IMR-90 (cell line): ENCODE results near the gene C1orf141. TPM values are rescaled to one million over a fixed set of nuclear protein-coding genes. Genes with fewer than 3 reads are reported as not detected.

Experiments
- ATAC-seq: fragments of 200-7000 bp; cut with Tn5 transposase; 2 replicates; pipeline ENCODE4 v1.9.1; 2020; ENCODE audit warnings: low read depth, mild to moderate bottlenecking, moderate library complexity
- BruUV-seq: library from RNA; stranded (reverse); fragments of 400-500 nt; replicated peaks from 2 replicates; lab custom pipeline; 2021; lab: Mats Ljungman, UMichigan
- CTCF ChIA-PET: fragments of 300-600 bp; formaldehyde crosslinking; extraction: SDS; loops from one replicate; lab custom pipeline; 2021; ENCODE audit warnings: antibody characterized with exemption; lab: Yijun Ruan, JAX
- POLR2A ChIA-PET: fragments of 300-600 bp; sonication (Branson Sonifier 250); formaldehyde crosslinking; loops from one replicate; lab custom pipeline; 2022; ENCODE audit warnings: antibody characterized with exemption; ENCODE audit not compliant: unreplicated experiment; lab: Charles Lee
- DNase-seq: peaks from one replicate; pipeline ENCODE4 v3.0.0; 2013
- H2AFZ ChIP-seq: replicated peaks from 2 replicates; pipeline ENCODE3; 2013; ENCODE audit warnings: low read length, mild to moderate bottlenecking; ENCODE audit not compliant: poor library complexity
- H2AK5ac ChIP-seq: 2 replicates; pipeline ENCODE4 v1.6.1; 2013; ENCODE audit warnings: low read depth, low read length, inconsistent platforms
- H2AK9ac ChIP-seq: replicated peaks from 2 replicates; pipeline ENCODE3; 2013; ENCODE audit warnings: mild to moderate bottlenecking, low read depth, low read length, moderate library complexity; ENCODE audit not compliant: poor library complexity
- H2BK120ac ChIP-seq: 2 replicates; pipeline ENCODE4 v1.6.1; 2013; ENCODE audit warnings: low read depth, low read length, inconsistent platforms
- H2BK15ac ChIP-seq: 3 replicates; pipeline ENCODE4 v1.6.1; 2013; ENCODE audit warnings: low read depth, low read length, inconsistent platforms
- H2BK20ac ChIP-seq: 2 replicates; pipeline ENCODE4 v1.6.1; 2013; ENCODE audit warnings: low read depth, mild to moderate bottlenecking, inconsistent platforms, low read length, moderate library complexity
- H2BK5ac ChIP-seq: 2 replicates; pipeline ENCODE4 v1.6.1; 2013; ENCODE audit warnings: mild to moderate bottlenecking, low read depth, low read length, inconsistent platforms; ENCODE audit not compliant: poor library complexity, severe bottlenecking
- H3K14ac ChIP-seq: replicated peaks from 2 replicates; pipeline ENCODE4 v1.6.1; 2013; ENCODE audit warnings: low read depth, low read length, inconsistent platforms
- H3K18ac ChIP-seq: 2 replicates; pipeline ENCODE4 v1.6.1; 2013; ENCODE audit warnings: low read depth, low read length, control low read depth
- H3K23ac ChIP-seq: 2 replicates; pipeline ENCODE4 v1.6.1; 2013; ENCODE audit warnings: low read depth, low read length, inconsistent platforms
- H3K27ac ChIP-seq: 2 replicates; pipeline ENCODE4 v1.5.1; 2013; ENCODE audit warnings: mild to moderate bottlenecking, control low read depth, low read length; ENCODE audit not compliant: insufficient read depth
- H3K27me3 ChIP-seq: 2 replicates; pipeline ENCODE4 v1.6.1; 2013; ENCODE audit warnings: low read length; ENCODE audit not compliant: control insufficient read depth, insufficient read depth
- H3K36me3 ChIP-seq: 2 replicates; pipeline ENCODE4 v1.6.1; 2013; ENCODE audit warnings: low read length, mixed read lengths; ENCODE audit not compliant: control insufficient read depth, insufficient read depth
- H3K4ac ChIP-seq: 2 replicates; pipeline ENCODE4 v1.6.1; 2013; ENCODE audit warnings: low read depth, low read length, inconsistent platforms
- H3K4me1 ChIP-seq: 2 replicates; pipeline ENCODE4 v1.6.1; 2013; ENCODE audit warnings: low read length, mixed read lengths; ENCODE audit not compliant: control insufficient read depth, insufficient read depth
- H3K4me2 ChIP-seq: 2 replicates; pipeline ENCODE4 v1.6.1; 2013; ENCODE audit warnings: low read depth, mild to moderate bottlenecking, control low read depth, low read length, moderate library complexity
- H3K4me3 ChIP-seq: 2 replicates; pipeline ENCODE4 v1.5.1; 2013; ENCODE audit warnings: low read depth, mild to moderate bottlenecking, control low read depth, low read length, moderate library complexity; ENCODE audit not compliant: insufficient read depth
- H3K56ac ChIP-seq: 2 replicates; pipeline ENCODE4 v1.6.1; 2013; ENCODE audit warnings: low read length, inconsistent platforms; ENCODE audit not compliant: insufficient read depth; ENCODE audit errors: extremely low read depth
- H3K79me1 ChIP-seq, 2 experiments: 2 replicates each; pipeline ENCODE4 v1.6.1; 2013; ENCODE audit warnings: low read length in 2 of 2, inconsistent platforms in 1 of 2, low read depth in 1 of 2
- H3K9ac ChIP-seq: 2 replicates; pipeline ENCODE4 v1.6.1; 2013; ENCODE audit warnings: low read depth, low read length, control low read depth
- H3K9me1 ChIP-seq: 2 replicates; pipeline ENCODE4 v1.6.1; 2013; ENCODE audit warnings: low read length, inconsistent platforms; ENCODE audit not compliant: insufficient read depth
- H3K9me3 ChIP-seq: 2 replicates; pipeline ENCODE4 v1.6.1; 2013; ENCODE audit warnings: low read length; ENCODE audit not compliant: control insufficient read depth, insufficient read depth
- H4K20me1 ChIP-seq: 2 replicates; pipeline ENCODE4 v1.6.1; 2013; ENCODE audit warnings: low read length, inconsistent platforms; ENCODE audit not compliant: insufficient read depth
- H4K5ac ChIP-seq: 2 replicates; pipeline ENCODE4 v1.6.1; 2013; ENCODE audit warnings: mild to moderate bottlenecking, low read depth, low read length, control low read depth
- H4K8ac ChIP-seq, 2 experiments: 2 replicates each; pipeline ENCODE4 v1.6.1; 2013; ENCODE audit warnings: low read depth in 2 of 2, low read length in 2 of 2, control low read depth in 1 of 2, inconsistent platforms in 1 of 2
- H4K91ac ChIP-seq: 2 replicates; pipeline ENCODE4 v1.6.1; 2013; ENCODE audit warnings: low read depth, low read length, inconsistent platforms; ENCODE audit not compliant: insufficient read depth
- CTCF ChIP-seq: conservative IDR thresholded peaks from 2 replicates; pipeline ENCODE4 v1.5.1; 2012; ENCODE audit warnings: mild to moderate bottlenecking, low read depth, low read length, improper control_type of control experiment
- POLR2A ChIP-seq: IDR thresholded peaks from 2 replicates; pipeline ENCODE4 v1.6.1; 2012; ENCODE audit warnings: mild to moderate bottlenecking, low read depth, low read length
- RFX5 ChIP-seq: IDR thresholded peaks from 2 replicates; pipeline ENCODE4 v1.8.0; 2012; ENCODE audit warnings: low read depth, mild to moderate bottlenecking, low read length, moderate library complexity
- SMC3 ChIP-seq: fragments of 150-350 bp; IDR thresholded peaks from 2 replicates; pipeline ENCODE4 v1.6.1; 2016; ENCODE audit warnings: low read depth, mild to moderate bottlenecking, antibody characterized with exemption, low read length, moderate library complexity
- dilution Hi-C: fragments of 300-500 bp; cut with HindIII; formaldehyde crosslinking; loops from one replicate; pipeline ENCODE4 v1.14.3; 2018; ENCODE audit warnings: low sequenced_read_pairs; ENCODE audit not compliant: unreplicated experiment
- in situ Hi-C: fragments of 300-500 bp; cut with MboI; formaldehyde crosslinking; loops from 3 replicates; pipeline ENCODE4 v1.14.3; 2019; ENCODE audit warnings: low sequenced_read_pairs, inconsistent platforms, mixed read lengths
- intact Hi-C: fragments of 100-400 bp; cut with micrococcal nuclease; formaldehyde crosslinking; loops from 2 replicates; pipeline ENCODE4 v1.10.0; 2022
- polyA plus RNA-seq, 3 experiments: library from polyadenylated mRNA; depleted of rRNA; stranded (reverse); fragments of >200 nt; gene quantifications; 2 replicates each; pipeline ENCODE4 v1.2.3, GENCODE V29; 2012; ENCODE audit warnings: low replicate concordance in 1 of 3
- total RNA-seq: library from RNA; depleted of rRNA; stranded (reverse); fragments of >200 nt; gene quantifications from 2 replicates; pipeline ENCODE4 v1.2.3, GENCODE V29; 2012

The C1orf141 gene
- total and polyA plus RNA-seq, 2 of the 4 experiments (the other 2 are of a cell fraction) = not detected

GRCh38 chr1:67097305-67097704, 37.5 kb downstream of the C1orf141 start:
- Histone ChIP-seq H2BK15ac (no peak overlapping the region), H3K27me3 (peaks cover 3% of the 10 kb centered on the region; the same call in 1 of the 2 replicates), H3K4me2 (no peak overlapping the region), H3K23ac (no peak overlapping the region), H4K8ac (no peak overlapping the region), H3K36me3 (no peaks in the 10 kb centered on the region), H3K4me1 (peaks cover 3% of the 10 kb centered on the region), H4K5ac (no peak overlapping the region), H3K4ac (no peak overlapping the region), H4K20me1 (no peaks in the 10 kb centered on the region), H3K9ac (no peak overlapping the region), H3K79me1 (no peaks in the 10 kb centered on the region), H3K18ac (no peak overlapping the region), H2AFZ (no peak overlapping the region), H2BK20ac (no peak overlapping the region), H4K91ac (no peak overlapping the region), H2BK120ac (no peak overlapping the region), H3K56ac (no peak overlapping the region), H3K27ac (no peak overlapping the region), H3K4me3 (no peak overlapping the region), H3K14ac (no peak overlapping the region), H3K9me1 (no peaks in the 10 kb centered on the region), H2AK9ac (no peak overlapping the region), H2AK5ac (no peak overlapping the region), H3K9me3 (no peaks in the 10 kb centered on the region), H2BK5ac (no peak overlapping the region)
- ChIA-PET POLR2A (no interaction called here), CTCF (no interaction called here)
- dilution Hi-C loops = no loop called here
- no peak for DNase-seq
- no TSS peak for BruUV-seq
- intact Hi-C loops = no loop called here
- in situ Hi-C loops = no loop called here
- TF ChIP-seq POLR2A (no peak), RFX5 (no peak), SMC3 (no peak), CTCF (no peak)
- no peak for ATAC-seq
